HepG2 (cell line): ENCODE results near the gene NPHP4. TPM values are rescaled to one million over a fixed set of nuclear protein-coding genes. Genes with fewer than 3 reads are reported as not detected.

ENCODE experiments used
- ATAC-seq: fragments of 200-7000 bp; cut with Tn5 transposase; 3 replicates; pipeline ENCODE4 v1.9.1; 2020; ENCODE audit warnings: mild to moderate bottlenecking, moderate library complexity
- BruUV-seq: library from RNA; stranded (reverse); fragments of 400-500 nt; replicated peaks from 2 replicates; lab custom pipeline; 2021; lab: Mats Ljungman, UMichigan
- CTCF ChIA-PET: fragments of 300-600 bp; formaldehyde crosslinking; extraction: SDS; loops from one replicate; lab custom pipeline; 2021; ENCODE audit warnings: low total read pairs, inconsistent platforms, low intra/inter-chr PET ratio; lab: Yijun Ruan, JAX
- POLR2A ChIA-PET: fragments of 350-600 bp; sonication (Branson Sonifier 250); formaldehyde crosslinking; loops from one replicate; lab custom pipeline; 2020; ENCODE audit warnings: antibody characterized with exemption, inconsistent platforms; lab: Yijun Ruan, JAX
- DNase-seq: peaks from one replicate; pipeline ENCODE4 v3.0.0-alpha.2; 2015; ENCODE audit warnings: low spot score
- FAIRE-seq: peaks from 3 replicates; lab custom pipeline; 2011; peaks lifted over from hg19 to GRCh38; lab: Jason Lieb, UNC
- H2AFZ ChIP-seq: one replicate; pipeline ENCODE4 v1.6.1; 2011; ENCODE audit warnings: low read length, inconsistent platforms
- H3K27ac ChIP-seq: fragments of 300-600 bp; 3 replicates; pipeline ENCODE4 v1.8.0; 2011; ENCODE audit warnings: mixed run types, mild to moderate bottlenecking, mixed read lengths, low read length, inconsistent platforms; ENCODE audit not compliant: insufficient read depth; ENCODE audit errors: extremely low read length
- H3K27me3 ChIP-seq, 2 experiments: fragments of 200-600 bp in 1 of 2; 2 replicates in 1 of 2; 3 replicates in 1 of 2; pipeline versions ENCODE4 v1.6.0 to v1.8.0; 2011; ENCODE audit warnings: low read length in 2 of 2, mild to moderate bottlenecking in 2 of 2, moderate library complexity in 2 of 2, inconsistent platforms in 1 of 2; ENCODE audit not compliant: insufficient read depth in 2 of 2, control insufficient read depth in 1 of 2
- H3K36me3 ChIP-seq, 2 experiments: fragments of 200-600 bp in 1 of 2; replicated peaks in 1 of 2; 2 replicates in 1 of 2; 3 replicates in 1 of 2; pipeline versions ENCODE4 v1.5.1 to v1.8.0; 2011; ENCODE audit warnings: low read length in 2 of 2, inconsistent platforms in 1 of 2; ENCODE audit not compliant: insufficient read depth in 2 of 2, control insufficient read depth in 1 of 2
- H3K4me1 ChIP-seq: 2 replicates; pipeline ENCODE4 v1.5.1; 2012; ENCODE audit warnings: low read length, inconsistent platforms; ENCODE audit not compliant: insufficient read depth
- H3K4me2 ChIP-seq: 2 replicates; pipeline ENCODE4 v1.6.0; 2011; ENCODE audit warnings: low read depth, low read length, inconsistent platforms
- H3K4me3 ChIP-seq, 3 experiments: fragments of 200-600 bp in 1 of 3; sonication (generic), shearing (Covaris generic) in 1 of 3; replicated peaks in 1 of 3; 2 replicates each; pipeline ENCODE4 v1.5.1; 2011 to 2016; ENCODE audit warnings: low read length in 3 of 3, inconsistent platforms in 2 of 3, low read depth in 2 of 3, mild to moderate bottlenecking in 2 of 3, control low read depth in 1 of 3, mixed read lengths in 1 of 3; ENCODE audit not compliant: insufficient read depth in 1 of 3
- H3K79me2 ChIP-seq: one replicate; pipeline ENCODE4 v1.6.1; 2011; ENCODE audit warnings: low read length, inconsistent platforms; ENCODE audit not compliant: insufficient read depth
- H3K9ac ChIP-seq: 2 replicates; pipeline ENCODE4 v1.6.0; 2011; ENCODE audit warnings: mild to moderate bottlenecking, low read depth, low read length, inconsistent platforms; ENCODE audit not compliant: insufficient read depth
- H3K9me3 ChIP-seq: 2 replicates; pipeline ENCODE4 v1.5.1; 2012; ENCODE audit warnings: mild to moderate bottlenecking, low read length
- H4K20me1 ChIP-seq: 2 replicates; pipeline ENCODE4 v1.6.0; 2011; ENCODE audit warnings: inconsistent platforms, mild to moderate bottlenecking, low read length, moderate library complexity; ENCODE audit not compliant: insufficient read depth
- BCL6 ChIP-seq: IDR thresholded peaks from 2 replicates; pipeline ENCODE4 v1.6.1; 2016; ENCODE audit warnings: missing genetic modification reagents, missing compliant biosample characterization
- CSRNP1 ChIP-seq: sonication (generic); formaldehyde crosslinking; IDR thresholded peaks from 2 replicates; pipeline ENCODE4 v1.8.1; 2023; ENCODE audit warnings: mild to moderate bottlenecking, missing genetic modification reagents
- HDAC1 ChIP-seq: sonication (generic); formaldehyde crosslinking; IDR thresholded peaks from 2 replicates; pipeline ENCODE4 v1.5.1; 2020; ENCODE audit warnings: mild to moderate bottlenecking, missing genetic modification reagents
- HNF4A ChIP-seq: sonication (generic); formaldehyde crosslinking; IDR thresholded peaks from 2 replicates; pipeline ENCODE4 v1.4.0; 2020; ENCODE audit warnings: missing genetic modification reagents
- ISX ChIP-seq: sonication (generic); formaldehyde crosslinking; conservative IDR thresholded peaks from 2 replicates; pipeline ENCODE4 v1.5.0; 2020; ENCODE audit warnings: missing genetic modification reagents
- KLF15 ChIP-seq: sonication (generic); formaldehyde crosslinking; IDR thresholded peaks from 2 replicates; pipeline ENCODE4 v1.8.1; 2023; ENCODE audit warnings: borderline replicate concordance, mild to moderate bottlenecking, inconsistent platforms, missing genetic modification reagents, mixed read lengths
- NR3C1 ChIP-seq: sonication (generic); formaldehyde crosslinking; IDR thresholded peaks from 2 replicates; pipeline ENCODE4 v1.4.0; 2020; ENCODE audit warnings: missing genetic modification reagents
- TERF1 ChIP-seq: sonication (generic); formaldehyde crosslinking; IDR thresholded peaks from 2 replicates; pipeline ENCODE4 v1.8.0; 2022; ENCODE audit warnings: mild to moderate bottlenecking, missing genetic modification reagents, moderate library complexity
- ZFAT ChIP-seq: sonication (generic); formaldehyde crosslinking; conservative IDR thresholded peaks from 2 replicates; pipeline ENCODE4 v1.8.1; 2023; ENCODE audit warnings: missing genetic modification reagents, inconsistent platforms
- ZFP36L2 ChIP-seq: sonication (generic); formaldehyde crosslinking; IDR thresholded peaks from 2 replicates; pipeline ENCODE4 v1.4.0; 2020; ENCODE audit warnings: missing genetic modification reagents
- ZNF121 ChIP-seq: sonication (generic); formaldehyde crosslinking; IDR thresholded peaks from 2 replicates; pipeline ENCODE4 v1.5.0; 2020; ENCODE audit warnings: mild to moderate bottlenecking, missing genetic modification reagents
- WGBS: methylation state at CpG from one replicate; pipeline ENCODE4 v1.1.6; 2017; ENCODE audit warnings: low lambda C conversion rate; 5-methylcytosine and 5-hydroxymethylcytosine counted together
- in situ Hi-C: cut with HindIII; loops from 2 replicates; pipeline ENCODE4 v1.10.0; 2017; ENCODE audit warnings: low pct_unique_long_range_greater_than_20kb; ENCODE audit not compliant: extremely low pct_ligation_motif_present
- intact Hi-C: fragments of 100-400 bp; cut with micrococcal nuclease; formaldehyde crosslinking; loops from one replicate; pipeline ENCODE4 v1.10.0; 2022; ENCODE audit not compliant: unreplicated experiment
- polyA plus RNA-seq, 8 experiments: library from polyadenylated mRNA; depleted of rRNA in 3 of 8; stranded (reverse) in 7 of 8; unstranded in 1 of 8; fragments of >200 nt; fragmentation: Illumina TruSeq in 4 of 8; extraction: Trizol in 4 of 8; gene quantifications; 2 replicates each; pipeline versions ENCODE4 v1.2.1 to v1.2.3, GENCODE V29; 2011 to 2016; ENCODE audit warnings: low read depth in 4 of 8, missing spikeins in 1 of 8, mixed read lengths in 1 of 8; ENCODE audit not compliant: insufficient read depth in 1 of 8
- total RNA-seq, 5 experiments: library from RNA; depleted of rRNA; stranded (reverse); fragments of >200 nt; fragmentation: Illumina TruSeq; extraction: Trizol; gene quantifications; 2 replicates each; pipeline ENCODE4 v1.2.3, GENCODE V29; 2016; ENCODE audit warnings: low read depth in 1 of 5
- TF ChIP-seq, protein P1 (sequence below): sonication (generic); formaldehyde crosslinking; IDR thresholded peaks from 2 replicates; pipeline ENCODE4 v1.5.0; 2020; ENCODE audit warnings: mild to moderate bottlenecking, missing genetic modification reagents, borderline replicate concordance
- TF ChIP-seq, protein P2 (sequence below): IDR thresholded peaks from 2 replicates; pipeline ENCODE4 v1.6.1; 2016; ENCODE audit warnings: missing compliant biosample characterization, missing genetic modification reagents, borderline replicate concordance

NPHP4 gene
- total and polyA plus RNA-seq, 2 of the 13 experiments (the other 11 are each of a cell fraction or from before 2014, with no cell fraction given), result 4.4 to 6.8 TPM

GRCh38 chr1:5918275-5918649 is 74.0 kb downstream of the NPHP4 start:
- in situ Hi-C loops, result loop anchor here (5.0 kb wide), 1 partner anchor 49 kb away; no protein-coding TSS in a partner anchor
- no peak for FAIRE-seq
- TF ChIP-seq, protein P1, sequence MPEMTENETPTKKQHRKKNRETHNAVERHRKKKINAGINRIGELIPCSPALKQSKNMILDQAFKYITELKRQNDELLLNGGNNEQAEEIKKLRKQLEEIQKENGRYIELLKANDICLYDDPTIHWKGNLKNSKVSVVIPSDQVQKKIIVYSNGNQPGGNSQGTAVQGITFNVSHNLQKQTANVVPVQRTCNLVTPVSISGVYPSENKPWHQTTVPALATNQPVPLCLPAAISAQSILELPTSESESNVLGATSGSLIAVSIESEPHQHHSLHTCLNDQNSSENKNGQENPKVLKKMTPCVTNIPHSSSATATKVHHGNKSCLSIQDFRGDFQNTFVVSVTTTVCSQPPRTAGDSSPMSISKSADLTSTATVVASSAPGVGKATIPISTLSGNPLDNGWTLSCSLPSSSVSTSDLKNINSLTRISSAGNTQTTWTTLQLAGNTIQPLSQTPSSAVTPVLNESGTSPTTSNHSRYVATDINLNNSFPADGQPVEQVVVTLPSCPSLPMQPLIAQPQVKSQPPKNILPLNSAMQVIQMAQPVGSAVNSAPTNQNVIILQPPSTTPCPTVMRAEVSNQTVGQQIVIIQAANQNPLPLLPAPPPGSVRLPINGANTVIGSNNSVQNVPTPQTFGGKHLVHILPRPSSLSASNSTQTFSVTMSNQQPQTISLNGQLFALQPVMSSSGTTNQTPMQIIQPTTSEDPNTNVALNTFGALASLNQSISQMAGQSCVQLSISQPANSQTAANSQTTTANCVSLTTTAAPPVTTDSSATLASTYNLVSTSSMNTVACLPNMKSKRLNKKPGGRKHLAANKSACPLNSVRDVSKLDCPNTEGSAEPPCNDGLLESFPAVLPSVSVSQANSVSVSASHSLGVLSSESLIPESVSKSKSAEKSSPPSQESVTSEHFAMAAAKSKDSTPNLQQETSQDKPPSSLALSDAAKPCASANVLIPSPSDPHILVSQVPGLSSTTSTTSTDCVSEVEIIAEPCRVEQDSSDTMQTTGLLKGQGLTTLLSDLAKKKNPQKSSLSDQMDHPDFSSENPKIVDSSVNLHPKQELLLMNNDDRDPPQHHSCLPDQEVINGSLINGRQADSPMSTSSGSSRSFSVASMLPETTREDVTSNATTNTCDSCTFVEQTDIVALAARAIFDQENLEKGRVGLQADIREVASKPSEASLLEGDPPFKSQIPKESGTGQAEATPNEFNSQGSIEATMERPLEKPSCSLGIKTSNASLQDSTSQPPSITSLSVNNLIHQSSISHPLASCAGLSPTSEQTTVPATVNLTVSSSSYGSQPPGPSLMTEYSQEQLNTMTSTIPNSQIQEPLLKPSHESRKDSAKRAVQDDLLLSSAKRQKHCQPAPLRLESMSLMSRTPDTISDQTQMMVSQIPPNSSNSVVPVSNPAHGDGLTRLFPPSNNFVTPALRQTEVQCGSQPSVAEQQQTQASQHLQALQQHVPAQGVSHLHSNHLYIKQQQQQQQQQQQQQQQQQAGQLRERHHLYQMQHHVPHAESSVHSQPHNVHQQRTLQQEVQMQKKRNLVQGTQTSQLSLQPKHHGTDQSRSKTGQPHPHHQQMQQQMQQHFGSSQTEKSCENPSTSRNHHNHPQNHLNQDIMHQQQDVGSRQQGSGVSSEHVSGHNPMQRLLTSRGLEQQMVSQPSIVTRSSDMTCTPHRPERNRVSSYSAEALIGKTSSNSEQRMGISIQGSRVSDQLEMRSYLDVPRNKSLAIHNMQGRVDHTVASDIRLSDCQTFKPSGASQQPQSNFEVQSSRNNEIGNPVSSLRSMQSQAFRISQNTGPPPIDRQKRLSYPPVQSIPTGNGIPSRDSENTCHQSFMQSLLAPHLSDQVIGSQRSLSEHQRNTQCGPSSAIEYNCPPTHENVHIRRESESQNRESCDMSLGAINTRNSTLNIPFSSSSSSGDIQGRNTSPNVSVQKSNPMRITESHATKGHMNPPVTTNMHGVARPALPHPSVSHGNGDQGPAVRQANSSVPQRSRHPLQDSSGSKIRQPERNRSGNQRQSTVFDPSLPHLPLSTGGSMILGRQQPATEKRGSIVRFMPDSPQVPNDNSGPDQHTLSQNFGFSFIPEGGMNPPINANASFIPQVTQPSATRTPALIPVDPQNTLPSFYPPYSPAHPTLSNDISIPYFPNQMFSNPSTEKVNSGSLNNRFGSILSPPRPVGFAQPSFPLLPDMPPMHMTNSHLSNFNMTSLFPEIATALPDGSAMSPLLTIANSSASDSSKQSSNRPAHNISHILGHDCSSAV (CRISPR knock-in tag), result no peak
- TF ChIP-seq ZFP36L2 (no peak), HDAC1 (CRISPR knock-in tag) (no peak), ZNF121 (CRISPR knock-in tag) (no peak), KLF15 (no peak), CSRNP1 (CRISPR knock-in tag) (no peak), HNF4A (CRISPR knock-in tag) (no peak), ZFAT (CRISPR knock-in tag) (no peak), NR3C1 (CRISPR knock-in tag) (no peak), BCL6 (CRISPR knock-in tag) (no peak), TERF1 (CRISPR knock-in tag) (no peak), ISX (CRISPR knock-in tag) (no peak)
- TF ChIP-seq, protein P2, sequence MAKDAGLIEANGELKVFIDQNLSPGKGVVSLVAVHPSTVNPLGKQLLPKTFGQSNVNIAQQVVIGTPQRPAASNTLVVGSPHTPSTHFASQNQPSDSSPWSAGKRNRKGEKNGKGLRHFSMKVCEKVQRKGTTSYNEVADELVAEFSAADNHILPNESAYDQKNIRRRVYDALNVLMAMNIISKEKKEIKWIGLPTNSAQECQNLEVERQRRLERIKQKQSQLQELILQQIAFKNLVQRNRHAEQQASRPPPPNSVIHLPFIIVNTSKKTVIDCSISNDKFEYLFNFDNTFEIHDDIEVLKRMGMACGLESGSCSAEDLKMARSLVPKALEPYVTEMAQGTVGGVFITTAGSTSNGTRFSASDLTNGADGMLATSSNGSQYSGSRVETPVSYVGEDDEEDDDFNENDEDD, result no peak

More at GRCh38 chr1:5918275-5918649, 74.0 kb downstream of the NPHP4 start:
- no peaks in the 10 kb centered on the region for H4K20me1 ChIP-seq
- no peaks in the 10 kb centered on the region for H3K79me2 ChIP-seq
- H3K9me3 ChIP-seq, result no peaks in the 10 kb centered on the region
- H3K9ac ChIP-seq, result no peak overlapping the region
- 49% methylated on average over 2 of the region's 2 CpGs for WGBS
- H3K27me3 ChIP-seq, result no peaks in the 10 kb centered on the region
- H2AFZ ChIP-seq, result no peak overlapping the region
- peaks cover 2 to 11% of the 10 kb centered on the region in 2 experiments; a peak in 4 of 5 replicates for H3K36me3 ChIP-seq
- peaks cover 26% of the 10 kb centered on the region for H3K4me1 ChIP-seq
- no peak overlapping the region for H3K27ac ChIP-seq
- no peak for DNase-seq
- intact Hi-C loops, result loop anchor here (5.0 kb wide), 1 partner anchor 406 kb away; no protein-coding TSS in a partner anchor
- H3K4me3 ChIP-seq, result no peak overlapping the region
- no peak overlapping the region for H3K4me2 ChIP-seq
- no peak for ATAC-seq
- CTCF ChIA-PET, result no interaction called here
- BruUV-seq, result no TSS peak
- POLR2A ChIA-PET, result no interaction called here
